HCT116 (cell line): ENCODE measurements around the gene CDH2.

Experiments
- CEBPB ChIP-seq: IDR thresholded peaks from 2 replicates; pipeline ENCODE4 v1.6.1; 2012; ENCODE audit warnings: low read depth
- EGR1 ChIP-seq: IDR thresholded peaks from 2 replicates; pipeline ENCODE4 v1.6.1; 2012; ENCODE audit warnings: low read depth
- EZH2 ChIP-seq: fragments of 200-600 bp; sonication (generic); IDR thresholded peaks from 2 replicates; pipeline ENCODE4 v1.6.1; 2017; ENCODE audit warnings: antibody characterized with exemption, mixed run types
- JUND ChIP-seq: IDR thresholded peaks from 2 replicates; pipeline ENCODE4 v1.6.1; 2012
- POLR2A ChIP-seq: IDR thresholded peaks from 2 replicates; pipeline ENCODE4 v1.7.0; 2011; ENCODE audit warnings: borderline replicate concordance; ENCODE audit not compliant: insufficient read depth, insufficient read length; ENCODE audit errors: extremely low read depth
- POLR2AphosphoS5 ChIP-seq: IDR thresholded peaks from 2 replicates; pipeline ENCODE4 v1.6.1; 2011; ENCODE audit warnings: mild to moderate bottlenecking, low read depth, low read length, moderate library complexity
- TF ChIP-seq, protein P1 (sequence below), 3 experiments: fragments of 200-600 bp in 1 of 3; sonication (generic) in 1 of 3; IDR thresholded peaks in 2 of 3; conservative IDR thresholded peaks in 1 of 3; 2 replicates each; pipeline ENCODE4 v1.5.1; 2012 to 2017; ENCODE audit warnings: low read depth in 2 of 3, low read length in 2 of 3, antibody characterized with exemption in 1 of 3, borderline replicate concordance in 1 of 3, control low read depth in 1 of 3, mild to moderate bottlenecking in 1 of 3, mixed read lengths in 1 of 3, mixed run types in 1 of 3, moderate library complexity in 1 of 3; ENCODE audit not compliant: insufficient read depth in 1 of 3
- TF ChIP-seq, protein P2 (sequence below): IDR thresholded peaks from 2 replicates; pipeline ENCODE4 v1.6.1; 2012; ENCODE audit warnings: low read depth

- TF ChIP-seq, protein P1, sequence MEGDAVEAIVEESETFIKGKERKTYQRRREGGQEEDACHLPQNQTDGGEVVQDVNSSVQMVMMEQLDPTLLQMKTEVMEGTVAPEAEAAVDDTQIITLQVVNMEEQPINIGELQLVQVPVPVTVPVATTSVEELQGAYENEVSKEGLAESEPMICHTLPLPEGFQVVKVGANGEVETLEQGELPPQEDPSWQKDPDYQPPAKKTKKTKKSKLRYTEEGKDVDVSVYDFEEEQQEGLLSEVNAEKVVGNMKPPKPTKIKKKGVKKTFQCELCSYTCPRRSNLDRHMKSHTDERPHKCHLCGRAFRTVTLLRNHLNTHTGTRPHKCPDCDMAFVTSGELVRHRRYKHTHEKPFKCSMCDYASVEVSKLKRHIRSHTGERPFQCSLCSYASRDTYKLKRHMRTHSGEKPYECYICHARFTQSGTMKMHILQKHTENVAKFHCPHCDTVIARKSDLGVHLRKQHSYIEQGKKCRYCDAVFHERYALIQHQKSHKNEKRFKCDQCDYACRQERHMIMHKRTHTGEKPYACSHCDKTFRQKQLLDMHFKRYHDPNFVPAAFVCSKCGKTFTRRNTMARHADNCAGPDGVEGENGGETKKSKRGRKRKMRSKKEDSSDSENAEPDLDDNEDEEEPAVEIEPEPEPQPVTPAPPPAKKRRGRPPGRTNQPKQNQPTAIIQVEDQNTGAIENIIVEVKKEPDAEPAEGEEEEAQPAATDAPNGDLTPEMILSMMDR (IDR thresholded peaks at IDR 0.05 in 2 of 3, conservative IDR thresholded peaks at IDR 0.05 in 1 of 3; ENCODE audit: borderline replicate concordance in 1 of 3, insufficient read depth in 1 of 3, low read depth in 2 of 3, low read length in 2 of 3), result no peak
- TF ChIP-seq POLR2A (no peak), POLR2AphosphoS5 (no peak), JUND (no peak), EGR1 (no peak), CEBPB (no peak), EZH2 (no peak)
- TF ChIP-seq, protein P2, sequence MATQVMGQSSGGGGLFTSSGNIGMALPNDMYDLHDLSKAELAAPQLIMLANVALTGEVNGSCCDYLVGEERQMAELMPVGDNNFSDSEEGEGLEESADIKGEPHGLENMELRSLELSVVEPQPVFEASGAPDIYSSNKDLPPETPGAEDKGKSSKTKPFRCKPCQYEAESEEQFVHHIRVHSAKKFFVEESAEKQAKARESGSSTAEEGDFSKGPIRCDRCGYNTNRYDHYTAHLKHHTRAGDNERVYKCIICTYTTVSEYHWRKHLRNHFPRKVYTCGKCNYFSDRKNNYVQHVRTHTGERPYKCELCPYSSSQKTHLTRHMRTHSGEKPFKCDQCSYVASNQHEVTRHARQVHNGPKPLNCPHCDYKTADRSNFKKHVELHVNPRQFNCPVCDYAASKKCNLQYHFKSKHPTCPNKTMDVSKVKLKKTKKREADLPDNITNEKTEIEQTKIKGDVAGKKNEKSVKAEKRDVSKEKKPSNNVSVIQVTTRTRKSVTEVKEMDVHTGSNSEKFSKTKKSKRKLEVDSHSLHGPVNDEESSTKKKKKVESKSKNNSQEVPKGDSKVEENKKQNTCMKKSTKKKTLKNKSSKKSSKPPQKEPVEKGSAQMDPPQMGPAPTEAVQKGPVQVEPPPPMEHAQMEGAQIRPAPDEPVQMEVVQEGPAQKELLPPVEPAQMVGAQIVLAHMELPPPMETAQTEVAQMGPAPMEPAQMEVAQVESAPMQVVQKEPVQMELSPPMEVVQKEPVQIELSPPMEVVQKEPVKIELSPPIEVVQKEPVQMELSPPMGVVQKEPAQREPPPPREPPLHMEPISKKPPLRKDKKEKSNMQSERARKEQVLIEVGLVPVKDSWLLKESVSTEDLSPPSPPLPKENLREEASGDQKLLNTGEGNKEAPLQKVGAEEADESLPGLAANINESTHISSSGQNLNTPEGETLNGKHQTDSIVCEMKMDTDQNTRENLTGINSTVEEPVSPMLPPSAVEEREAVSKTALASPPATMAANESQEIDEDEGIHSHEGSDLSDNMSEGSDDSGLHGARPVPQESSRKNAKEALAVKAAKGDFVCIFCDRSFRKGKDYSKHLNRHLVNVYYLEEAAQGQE, result no peak
Measured at GRCh38 chr18:28074076-28074475, 102.9 kb downstream of the CDH2 start.
